Activated CD4-positive, alpha-beta T cell treated with anti-CD3 and anti-CD28 coated beads, Interleukin-2, Interleukin-6, amounts not matched to agents 100 ng/mL and 50 ng/mL, durations not matched to agents 16 hours and 8 hours (primary cell): Measurements from ENCODE around the gene OR9A4.

ENCODE experiments used
- DNase-seq: peaks from one replicate; pipeline ENCODE4 v3.0.0-alpha.2; 2020

OR9A4 gene

GRCh38 chr7:141949451-141949850 lies 33.3 kb downstream of the OR9A4 start:
- DNase-seq, result no peak

GRCh38 chr7:141949911-141950310 lies 33.7 kb downstream of the OR9A4 start:
- no peak for DNase-seq

GRCh38 chr7:141950806-141951205 lies 34.6 kb downstream of the OR9A4 start:
- DNase-seq, result no peak

- DNase-seq, result no peak
Measured at GRCh38 chr7:141952461-141952860, 36.3 kb downstream of the OR9A4 start.

- no peak for DNase-seq
Measured at GRCh38 chr7:141954334-141954733, 38.1 kb downstream of the OR9A4 start.

GRCh38 chr7:141956084-141956483 lies 39.9 kb downstream of the OR9A4 start:
- DNase-seq, result no peak

GRCh38 chr7:141960687-141961422 lies 44.7 kb downstream of the OR9A4 start:
- DNase-seq, result no peak
